Pancreas (tissue), 10 donors: Measurements from ENCODE around the gene SLC12A7. TPM values are rescaled to one million over a fixed set of nuclear protein-coding genes. Genes with fewer than 3 reads are reported as not detected.
"Not testable (repeated sequence)": the region's sequence is repeated elsewhere in the genome, so short reads cannot be mapped to it uniquely, and the experiment has no call there.

Source experiments
- ATAC-seq, 4 donors: fragments of 200-7000 bp; cut with Tn5 transposase; one replicate each; pipeline versions ENCODE4 v1.8.0 to v1.9.1; 2020; ENCODE audit warnings: mild to moderate bottlenecking in 4 of 4, moderate library complexity in 4 of 4
- DNase-seq, 6 donors: peaks; one replicate each; pipeline ENCODE4 v3.0.0-alpha.2; 2020
- FAIRE-seq: peaks from 2 replicates; lab custom pipeline; 2012; peaks lifted over from hg19 to GRCh38; lab: Jason Lieb, UNC
- H3K27ac ChIP-seq, 4 donors: fragments of 200-600 bp; sonication (generic); 1 replicate in 3 of 4; 2 replicates in 1 of 4; pipeline versions ENCODE4 v1.5.0 to v1.8.0; 2020
- H3K27me3 ChIP-seq, 4 donors: fragments of 200-600 bp; one replicate each; pipeline ENCODE4 v1.8.0; 2021
- H3K36me3 ChIP-seq, 3 donors: fragments of 200-600 bp; sonication (generic) in 1 of 3; one replicate each; pipeline versions ENCODE4 v1.5.0 to v1.8.0; 2020 to 2021
- H3K4me1 ChIP-seq, 3 donors: fragments of 200-600 bp; one replicate each; pipeline ENCODE4 v1.8.0; 2021
- H3K4me3 ChIP-seq, 4 donors: fragments of 200-600 bp; sonication (generic) in 2 of 4; one replicate each; pipeline versions ENCODE4 v1.5.0 to v1.8.0; 2020 to 2021
- H3K9me3 ChIP-seq, 4 donors: fragments of 200-600 bp; one replicate each; pipeline ENCODE4 v1.8.0; 2021
- CTCF ChIP-seq, 4 donors: fragments of 200-600 bp; sonication (generic) in 3 of 4; IDR thresholded peaks; one replicate each; pipeline versions ENCODE4 v1.5.0 to v1.8.0; 2021; ENCODE audit warnings: antibody characterized with exemption in 4 of 4
- WGBS, 2 donors: extraction: QIAGEN DNeasy Blood & Tissue Kit; methylation state at CpG; one replicate each; pipeline ENCODE4 v1.1.7; 2013; 5-methylcytosine and 5-hydroxymethylcytosine counted together
- intact Hi-C, 3 donors: fragments of 100-400 bp; cut with DNase I; formaldehyde crosslinking; loops; one replicate each; pipeline versions ENCODE4 v1.11.1 to v1.14.2; 2022
- polyA plus RNA-seq, 2 donors: library from polyadenylated mRNA; stranded (reverse); fragments of 200-250 nt; gene quantifications; one replicate each; pipeline ENCODE4 v1.2.3, GENCODE V29; 2013
- total RNA-seq, 6 donors: library from RNA; stranded (reverse); fragmentation: NEBNext Ultra II Directional in 4 of 6; extraction: Animal tissue kit (Norgen Biotek cat#: 25700) in 4 of 6; gene quantifications; one replicate each; pipeline versions ENCODE4 v1.2.1 to v1.2.4, GENCODE V29; 2021 to 2023
- donor health status: healthy with polysubstance abuse.
- donor health status: DM: no; HTN: no; CAD: no; lungs with moderate emphysema.
- donor health status: DM: no; HTN: no; CAD: no.
- donor health status: control.
- donor health status: control.
- donor health status: Bipolar disorder and iron deficiency.
- donor health status: DM: yes; HTN: yes; CAD: no.
- donor health status: DM: no; HTN: no; CAD: no.
- donor health status: DM: no; HTN: no; CAD: no.
- donor health status: DM: yes; HTN: yes; CAD: no.

The SLC12A7 gene
- total and polyA plus RNA-seq, 8 donors = 17.4 to 56.5 (median 35.8) TPM

- H3K27me3 ChIP-seq = no peaks in the 10 kb centered on the region
- ATAC-seq (no peak), DNase-seq (peak in 3 of 6 donors; percentile 17 to 64 (median 51)), FAIRE-seq (no peak)
- H3K27ac ChIP-seq = no peak overlapping the region
- H3K4me3 ChIP-seq = no peak overlapping the region
- H3K36me3 ChIP-seq = no peaks in the 10 kb centered on the region
- H3K9me3 ChIP-seq = no peaks in the 10 kb centered on the region
- TF ChIP-seq CTCF (IDR thresholded peaks at IDR 0.05) = no peak
- 67 to 74% methylated on average over 27 to 29 of the region's 29 CpGs for WGBS, 2 donors
- H3K4me1 ChIP-seq = no peaks in the 10 kb centered on the region
- intact Hi-C loops = no loop called here
Measured at GRCh38 chr5:1026700-1027621, 84.9 kb downstream of the SLC12A7 start.

- intact Hi-C loops, H3K27ac ChIP-seq, ATAC-seq, H3K27me3 ChIP-seq, H3K9me3 ChIP-seq, H3K4me1 ChIP-seq, H3K36me3 ChIP-seq, H3K4me3 ChIP-seq, FAIRE-seq: not testable (repeated sequence)
- WGBS, 2 donors = 74 to 79% methylated on average over 8 to 9 of the region's 9 CpGs
- peak in 1 of 6 donors; percentile 34 for DNase-seq
Measured at GRCh38 chr5:1021969-1022336, 89.9 kb downstream of the SLC12A7 start.

GRCh38 chr5:1021136-1021968 lies 90.5 kb downstream of the SLC12A7 start:
- no peak for FAIRE-seq

GRCh38 chr5:1020452-1020961 lies 91.4 kb downstream of the SLC12A7 start:
- ATAC-seq (no peak), DNase-seq (peak in 2 of 6 donors; percentile 15 to 44)
- intact Hi-C loops = no loop called here

More at GRCh38 chr5:1021136-1021968, 90.5 kb downstream of the SLC12A7 start:
- Histone ChIP-seq H3K27ac (no peak overlapping the region), H3K36me3 (no peaks in the 10 kb centered on the region), H3K27me3 (no peaks in the 10 kb centered on the region), H3K9me3 (no peaks in the 10 kb centered on the region), H3K4me1 (no peaks in the 10 kb centered on the region), H3K4me3 (no peak overlapping the region)
- ATAC-seq = no peak
- intact Hi-C loops = no loop called here
- DNase-seq = peak in 1 of 6 donors; percentile 48
- 60 to 69% methylated on average over 28 to 29 of the region's 29 CpGs for WGBS, 2 donors
- no peak for TF ChIP-seq CTCF (IDR thresholded peaks at IDR 0.05)

More at GRCh38 chr5:1020452-1020961, 91.4 kb downstream of the SLC12A7 start:
- Histone ChIP-seq H3K9me3 (no peaks in the 10 kb centered on the region), H3K4me3 (no peak overlapping the region), H3K36me3 (no peaks in the 10 kb centered on the region), H3K27me3 (no peaks in the 10 kb centered on the region), H3K27ac (no peak overlapping the region), H3K4me1 (no peaks in the 10 kb centered on the region)
- 69 to 77% methylated on average over 16 of the region's 16 CpGs for WGBS, 2 donors
- no peak for FAIRE-seq
- no peak for TF ChIP-seq CTCF (IDR thresholded peaks at IDR 0.05)
